ENCODE measurements around the gene PDE3B. TPM values are rescaled to one million over a fixed set of nuclear protein-coding genes. Genes with fewer than 3 reads are reported as not detected.

The PDE3B gene
- total and polyA plus RNA-seq, 9 of the 15 experiments (the other 6 are each of a cell fraction or from before 2014, with no cell fraction given): 2.3 to 22.5 (median 12.2) TPM

DNA sequence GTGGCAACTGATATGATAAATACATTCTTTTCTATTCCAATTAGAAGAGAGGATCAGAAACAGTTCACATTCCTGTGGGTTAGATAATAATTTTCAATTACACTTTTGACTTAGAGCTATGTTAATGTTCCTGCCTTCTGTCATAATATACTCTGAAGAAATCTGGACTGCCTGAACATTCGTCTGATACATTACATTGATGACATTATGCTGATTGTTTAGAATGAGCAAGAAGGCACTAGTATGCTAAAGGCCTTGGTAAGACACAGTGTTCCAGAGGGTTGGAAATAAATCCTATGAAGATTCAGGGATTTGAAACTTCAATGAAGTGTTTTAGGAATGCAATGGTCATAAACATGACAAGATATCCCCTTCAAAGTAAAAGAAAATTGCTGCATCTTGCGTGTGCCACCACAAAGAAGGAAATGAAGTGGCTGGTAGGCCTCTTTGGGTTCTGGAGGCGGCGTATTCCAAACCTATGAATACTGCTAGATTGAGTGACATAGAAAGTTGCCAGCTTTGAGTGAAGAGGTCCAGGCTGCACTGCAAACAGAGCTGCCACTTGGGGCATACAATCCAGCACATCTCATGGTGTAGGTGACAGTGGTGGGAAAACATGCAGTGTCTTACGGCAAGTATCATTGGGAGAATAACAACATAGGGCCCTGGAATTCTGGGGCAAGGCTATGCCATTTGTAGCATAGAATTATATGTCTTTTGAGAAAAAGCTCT is 21.2 kb upstream of the PDE3B start (continued):
- TF ChIP-seq, protein P1, sequence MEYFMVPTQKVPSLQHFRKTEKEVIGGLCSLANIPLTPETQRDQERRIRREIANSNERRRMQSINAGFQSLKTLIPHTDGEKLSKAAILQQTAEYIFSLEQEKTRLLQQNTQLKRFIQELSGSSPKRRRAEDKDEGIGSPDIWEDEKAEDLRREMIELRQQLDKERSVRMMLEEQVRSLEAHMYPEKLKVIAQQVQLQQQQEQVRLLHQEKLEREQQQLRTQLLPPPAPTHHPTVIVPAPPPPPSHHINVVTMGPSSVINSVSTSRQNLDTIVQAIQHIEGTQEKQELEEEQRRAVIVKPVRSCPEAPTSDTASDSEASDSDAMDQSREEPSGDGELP (CRISPR knock-in tag; IDR thresholded peaks at IDR 0.05; ENCODE audit: borderline replicate concordance): no peak
- TF ChIP-seq, protein P2, sequence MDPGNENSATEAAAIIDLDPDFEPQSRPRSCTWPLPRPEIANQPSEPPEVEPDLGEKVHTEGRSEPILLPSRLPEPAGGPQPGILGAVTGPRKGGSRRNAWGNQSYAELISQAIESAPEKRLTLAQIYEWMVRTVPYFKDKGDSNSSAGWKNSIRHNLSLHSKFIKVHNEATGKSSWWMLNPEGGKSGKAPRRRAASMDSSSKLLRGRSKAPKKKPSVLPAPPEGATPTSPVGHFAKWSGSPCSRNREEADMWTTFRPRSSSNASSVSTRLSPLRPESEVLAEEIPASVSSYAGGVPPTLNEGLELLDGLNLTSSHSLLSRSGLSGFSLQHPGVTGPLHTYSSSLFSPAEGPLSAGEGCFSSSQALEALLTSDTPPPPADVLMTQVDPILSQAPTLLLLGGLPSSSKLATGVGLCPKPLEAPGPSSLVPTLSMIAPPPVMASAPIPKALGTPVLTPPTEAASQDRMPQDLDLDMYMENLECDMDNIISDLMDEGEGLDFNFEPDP (CRISPR knock-in tag; IDR thresholded peaks at IDR 0.05): no peak
- TF ChIP-seq CREBBP (IDR thresholded peaks at IDR 0.05; ENCODE audit: low read depth, low read length): no peak
- TF ChIP-seq CBX2 (IDR thresholded peaks at IDR 0.05; ENCODE audit: insufficient read depth, low read length, poor library complexity, severe bottlenecking): no peak
- no peak for TF ChIP-seq SMARCC2 (IDR thresholded peaks at IDR 0.05; ENCODE audit: low read depth)
- TF ChIP-seq ILK (tag; IDR thresholded peaks at IDR 0.05; ENCODE audit: borderline replicate concordance, low read depth): no peak
- TF ChIP-seq BRF1 (IDR thresholded peaks at IDR 0.05; ENCODE audit: borderline replicate concordance, extremely low read depth, insufficient read length): no peak
- TF ChIP-seq EZH2 (IDR thresholded peaks at IDR 0.05; ENCODE audit: borderline replicate concordance, low read depth, low read length): no peak
- TF ChIP-seq KLF6 (CRISPR knock-in tag; IDR thresholded peaks at IDR 0.05; ENCODE audit: borderline replicate concordance): no peak
- TF ChIP-seq, protein P3, sequence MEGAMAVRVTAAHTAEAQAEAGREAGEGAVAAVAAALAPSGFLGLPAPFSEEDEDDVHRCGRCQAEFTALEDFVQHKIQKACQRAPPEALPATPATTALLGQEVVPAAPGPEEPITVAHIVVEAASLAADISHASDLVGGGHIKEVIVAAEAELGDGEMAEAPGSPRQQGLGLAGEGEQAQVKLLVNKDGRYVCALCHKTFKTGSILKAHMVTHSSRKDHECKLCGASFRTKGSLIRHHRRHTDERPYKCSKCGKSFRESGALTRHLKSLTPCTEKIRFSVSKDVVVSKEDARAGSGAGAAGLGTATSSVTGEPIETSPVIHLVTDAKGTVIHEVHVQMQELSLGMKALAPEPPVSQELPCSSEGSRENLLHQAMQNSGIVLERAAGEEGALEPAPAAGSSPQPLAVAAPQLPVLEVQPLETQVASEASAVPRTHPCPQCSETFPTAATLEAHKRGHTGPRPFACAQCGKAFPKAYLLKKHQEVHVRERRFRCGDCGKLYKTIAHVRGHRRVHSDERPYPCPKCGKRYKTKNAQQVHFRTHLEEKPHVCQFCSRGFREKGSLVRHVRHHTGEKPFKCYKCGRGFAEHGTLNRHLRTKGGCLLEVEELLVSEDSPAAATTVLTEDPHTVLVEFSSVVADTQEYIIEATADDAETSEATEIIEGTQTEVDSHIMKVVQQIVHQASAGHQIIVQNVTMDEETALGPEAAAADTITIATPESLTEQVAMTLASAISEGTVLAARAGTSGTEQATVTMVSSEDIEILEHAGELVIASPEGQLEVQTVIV (CRISPR knock-in tag; IDR thresholded peaks at IDR 0.05; ENCODE audit: borderline replicate concordance): no peak
- no peak for TF ChIP-seq ESRRB (CRISPR knock-in tag; IDR thresholded peaks at IDR 0.05; ENCODE audit: borderline replicate concordance)
- no peak for TF ChIP-seq CBFA2T2 (conservative IDR thresholded peaks at IDR 0.05)
- TF ChIP-seq, protein P4, sequence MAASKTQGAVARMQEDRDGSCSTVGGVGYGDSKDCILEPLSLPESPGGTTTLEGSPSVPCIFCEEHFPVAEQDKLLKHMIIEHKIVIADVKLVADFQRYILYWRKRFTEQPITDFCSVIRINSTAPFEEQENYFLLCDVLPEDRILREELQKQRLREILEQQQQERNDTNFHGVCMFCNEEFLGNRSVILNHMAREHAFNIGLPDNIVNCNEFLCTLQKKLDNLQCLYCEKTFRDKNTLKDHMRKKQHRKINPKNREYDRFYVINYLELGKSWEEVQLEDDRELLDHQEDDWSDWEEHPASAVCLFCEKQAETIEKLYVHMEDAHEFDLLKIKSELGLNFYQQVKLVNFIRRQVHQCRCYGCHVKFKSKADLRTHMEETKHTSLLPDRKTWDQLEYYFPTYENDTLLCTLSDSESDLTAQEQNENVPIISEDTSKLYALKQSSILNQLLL (CRISPR knock-in tag; IDR thresholded peaks at IDR 0.05; ENCODE audit: borderline replicate concordance): no peak
- TF ChIP-seq ERF (CRISPR knock-in tag; IDR thresholded peaks at IDR 0.05): no peak
- TF ChIP-seq FOS (IDR thresholded peaks at IDR 0.05; ENCODE audit: extremely low read depth, insufficient read length): no peak

Data from K562 (cell line).